OCI-LY3 (cell line): ENCODE data around the gene SLC17A2.
"Not testable (repeated sequence)": the region's sequence is repeated elsewhere in the genome, so short reads cannot be mapped to it uniquely, and the experiment has no call there.

Experiments used
- H2AFZ ChIP-seq: fragments of 200-600, 300-600 bp; shearing (Covaris generic); 2 replicates; pipeline ENCODE4 v1.6.0; 2014; ENCODE audit warnings: antibody characterized with exemption, low read depth, low read length
- H3K27ac ChIP-seq: fragments of 200-600, 300-600 bp; sonication (generic); 2 replicates; pipeline ENCODE4 v1.5.1; 2014; ENCODE audit warnings: mild to moderate bottlenecking, low read length, moderate library complexity, mixed read lengths
- H3K27me3 ChIP-seq: fragments of 200-600, 300-600 bp; sonication (generic); 2 replicates; pipeline ENCODE4 v1.6.1; 2014; ENCODE audit warnings: low read depth, low read length, mixed read lengths
- H3K36me3 ChIP-seq: fragments of 200-600, 300-600 bp; sonication (generic); replicated peaks from 2 replicates; pipeline ENCODE3; 2014; ENCODE audit warnings: low read depth, low read length, mixed read lengths
- H3K4me1 ChIP-seq: fragments of 300-600, 200-600 bp; sonication (generic); 2 replicates; pipeline ENCODE4 v1.6.1; 2014; ENCODE audit warnings: low read length, mixed read lengths
- H3K4me2 ChIP-seq: fragments of 200-600, 300-600 bp; sonication (generic); 2 replicates; pipeline ENCODE4 v1.6.1; 2014; ENCODE audit warnings: low read length, mixed read lengths
- H3K4me3 ChIP-seq: fragments of 300-600, 200-600 bp; sonication (generic); 2 replicates; pipeline ENCODE4 v1.5.1; 2014; ENCODE audit warnings: antibody characterized with exemption, mild to moderate bottlenecking, low read length, moderate library complexity
- H3K79me2 ChIP-seq: fragments of 300-600, 200-600 bp; shearing (Covaris generic); 2 replicates; pipeline ENCODE4 v1.6.1; 2014; ENCODE audit warnings: mild to moderate bottlenecking, low read length, mixed read lengths
- H3K9ac ChIP-seq: fragments of 300-600, 200-600 bp; shearing (Covaris generic); 2 replicates; pipeline ENCODE4 v1.6.0; 2014; ENCODE audit warnings: mild to moderate bottlenecking, low read length, moderate library complexity
- H3K9me3 ChIP-seq: fragments of 200-600, 300-600 bp; shearing (Covaris generic); 2 replicates; pipeline ENCODE4 v1.6.1; 2014; ENCODE audit warnings: low read length, mixed read lengths; ENCODE audit not compliant: insufficient read depth
- H4K20me1 ChIP-seq: fragments of 200-600, 300-600 bp; sonication (generic); 2 replicates; pipeline ENCODE4 v1.6.1; 2016; ENCODE audit warnings: low read length, mixed read lengths; ENCODE audit not compliant: insufficient read depth
- CTCF ChIP-seq: fragments of 200-600, 300-600 bp; sonication (generic); IDR thresholded peaks from 2 replicates; pipeline ENCODE4 v1.5.1; 2014; ENCODE audit warnings: antibody characterized with exemption, low read length, low read depth
- EZH2phosphoT487 ChIP-seq: fragments of 200-600 bp; shearing (Covaris generic); IDR thresholded peaks from 2 replicates; pipeline ENCODE4 v1.6.1; 2018; ENCODE audit warnings: antibody characterized with exemption, mixed run types, low read depth

The SLC17A2 gene

GRCh38 chr6:25934156-25934555 is 3.7 kb upstream of the SLC17A2 start:
- no peaks in the 10 kb centered on the region for H3K36me3 ChIP-seq
- no peaks in the 10 kb centered on the region for H3K4me1 ChIP-seq
- no peaks in the 10 kb centered on the region for H4K20me1 ChIP-seq
- H2AFZ ChIP-seq, result no peak overlapping the region
- no peaks in the 10 kb centered on the region for H3K27me3 ChIP-seq
- H3K27ac ChIP-seq, result no peak overlapping the region
- no peaks in the 10 kb centered on the region for H3K9me3 ChIP-seq
- no peaks in the 10 kb centered on the region for H3K79me2 ChIP-seq
- TF ChIP-seq CTCF (no peak), EZH2phosphoT487 (no peak)
- H3K4me2 ChIP-seq, result no peak overlapping the region
- H3K4me3 ChIP-seq, result no peak overlapping the region
- H3K9ac ChIP-seq, result no peak overlapping the region

- H3K27ac ChIP-seq, result no peak overlapping the region
- no peaks in the 10 kb centered on the region for H3K79me2 ChIP-seq
- H2AFZ ChIP-seq, result no peak overlapping the region
- no peaks in the 10 kb centered on the region for H3K9me3 ChIP-seq
- no peaks in the 10 kb centered on the region for H3K36me3 ChIP-seq
- H3K27me3 ChIP-seq, result no peaks in the 10 kb centered on the region
- TF ChIP-seq CTCF, result no peak
- TF ChIP-seq EZH2phosphoT487, result no peak
- no peak overlapping the region for H3K4me3 ChIP-seq
- H4K20me1 ChIP-seq, result no peaks in the 10 kb centered on the region
- no peak overlapping the region for H3K9ac ChIP-seq
- no peak overlapping the region for H3K4me2 ChIP-seq
- H3K4me1 ChIP-seq, result no peaks in the 10 kb centered on the region
Observed at GRCh38 chr6:25931411-25931709, 869 bp upstream of the SLC17A2 start.

- H3K27ac ChIP-seq, H2AFZ ChIP-seq, H3K4me3 ChIP-seq, H3K4me2 ChIP-seq, H3K36me3 ChIP-seq, H3K9ac ChIP-seq, H3K4me1 ChIP-seq, H4K20me1 ChIP-seq, H3K9me3 ChIP-seq, H3K27me3 ChIP-seq, H3K79me2 ChIP-seq: not testable (repeated sequence)
Observed at GRCh38 chr6:25929785-25930184, 706 bp downstream of the SLC17A2 start.

- no peak overlapping the region for H3K4me3 ChIP-seq
- no peaks in the 10 kb centered on the region for H3K27me3 ChIP-seq
- H3K4me2 ChIP-seq, result no peak overlapping the region
- no peaks in the 10 kb centered on the region for H3K4me1 ChIP-seq
- H3K36me3 ChIP-seq, result no peaks in the 10 kb centered on the region
- no peaks in the 10 kb centered on the region for H3K9me3 ChIP-seq
- H3K79me2 ChIP-seq, result no peaks in the 10 kb centered on the region
- H3K9ac ChIP-seq, result no peak overlapping the region
- H3K27ac ChIP-seq, result no peak overlapping the region
- no peaks in the 10 kb centered on the region for H4K20me1 ChIP-seq
- TF ChIP-seq EZH2phosphoT487 (no peak), CTCF (no peak)
- H2AFZ ChIP-seq, result no peak overlapping the region
Observed at GRCh38 chr6:25928562-25929324, 1.7 kb downstream of the SLC17A2 start.
